Thoracic aorta (tissue), 2 donors: ENCODE data around the gene STRADB. TPM values are rescaled to one million over a fixed set of nuclear protein-coding genes. Genes with fewer than 3 reads are reported as not detected.
A peak's percentile ranks its signal among the peaks of the same experiment; 100 is the strongest.

Source experiments
- ATAC-seq: fragments of 150-250 bp; one replicate; pipeline ENCODE4 v1.8.0; 2017; ENCODE audit warnings: low read depth; ENCODE audit not compliant: insufficient number of reproducible peaks, low FRiP score
- DNase-seq: peaks from one replicate; pipeline ENCODE4 v3.0.0-alpha.2; 2020; ENCODE audit warnings: low spot score
- H3K27ac ChIP-seq, 2 donors: fragments of 200-600 bp; sonication (generic); 1 replicate in 1 of 2; 2 replicates in 1 of 2; pipeline ENCODE4 v1.5.1; 2016; ENCODE audit warnings: mild to moderate bottlenecking in 2 of 2, moderate library complexity in 2 of 2
- H3K27me3 ChIP-seq: fragments of 200-600 bp; sonication (generic); replicated peaks from 2 replicates; pipeline ENCODE4 v1.6.0; 2016; ENCODE audit warnings: mild to moderate bottlenecking; ENCODE audit not compliant: insufficient read depth
- H3K36me3 ChIP-seq: fragments of 200-600 bp; sonication (generic); one replicate; pipeline ENCODE4 v1.5.1; 2016
- H3K4me1 ChIP-seq, 2 donors: fragments of 200-600 bp; sonication (generic); 1 replicate in 1 of 2; 2 replicates in 1 of 2; pipeline versions ENCODE4 v1.5.1 to v1.6.0; 2016; ENCODE audit warnings: low read depth in 2 of 2, mild to moderate bottlenecking in 1 of 2; ENCODE audit not compliant: control insufficient read depth in 1 of 2
- H3K4me3 ChIP-seq: fragments of 200-600 bp; sonication (generic); 2 replicates; pipeline ENCODE4 v1.5.1; 2016; ENCODE audit warnings: mild to moderate bottlenecking
- H3K9me3 ChIP-seq: fragments of 200-600 bp; sonication (generic); 2 replicates; pipeline ENCODE4 v1.5.1; 2016
- CTCF ChIP-seq: fragments of 200-600 bp; sonication (generic); IDR thresholded peaks from one replicate; pipeline ENCODE4 v1.5.1; 2019; ENCODE audit warnings: antibody characterized with exemption
- total RNA-seq, 2 donors: library from RNA; depleted of rRNA; stranded (reverse); fragments of >200 nt; gene quantifications; one replicate each; pipeline versions ENCODE4 v1.1.0 to v1.2.3, GENCODE V29; 2016

STRADB gene
- 10 to 100 TPM in 1 of 2 donors, 1 to 10 TPM in 1; 8.7 to 13.8 TPM for total RNA-seq

GRCh38 chr2:201451292-201452057 is at the start of gene STRADB, which contains the start of gene TRAK2:
Gene STRADB (plus strand): TSS chr2:201451740. CDS start chr2:201454841, 3,101 bp downstream.
Gene TRAK2 (minus strand): TSS chr2:201451458. CDS start chr2:201420507, 30,951 bp downstream.
- Histone ChIP-seq H3K27ac (peak within 1 kb of the TSS; percentile 80 to 84), H3K4me1 (peaks cover 37 to 44% of the 10 kb centered on the region in 2 donors), H3K27me3 (no peaks in the 10 kb centered on the region), H3K9me3 (no peaks in the 10 kb centered on the region), H3K4me3 (peak within 1 kb of the TSS; percentile 87), H3K36me3 (no peaks in the 10 kb centered on the region)
- peak; percentile 43 for TF ChIP-seq CTCF
- ATAC-seq (peak; percentile 88), DNase-seq (peak; percentile 87)

- H3K4me1 ChIP-seq: peaks cover 19 to 47% of the 10 kb centered on the region in 2 donors
- H3K27me3 ChIP-seq: no peaks in the 10 kb centered on the region
- no peak overlapping the region for H3K27ac ChIP-seq
- H3K4me3 ChIP-seq: no peak overlapping the region
- DNase-seq (no peak), ATAC-seq (no peak)
- no peaks in the 10 kb centered on the region for H3K9me3 ChIP-seq
- no peak for TF ChIP-seq CTCF
- H3K36me3 ChIP-seq: peaks cover 3% of the 10 kb centered on the region
Measured at GRCh38 chr2:201401815-201402214, 49.7 kb upstream of the STRADB start.

- Histone ChIP-seq H3K9me3 (no peaks in the 10 kb centered on the region), H3K27me3 (no peaks in the 10 kb centered on the region), H3K4me1 (peaks cover 19 to 54% of the 10 kb centered on the region in 2 donors), H3K36me3 (peaks cover 3% of the 10 kb centered on the region), H3K27ac (peak overlapping the region; percentile 23 to 29), H3K4me3 (no peak overlapping the region)
- ATAC-seq: no peak
- DNase-seq: no peak
- no peak for TF ChIP-seq CTCF
Measured at GRCh38 chr2:201402651-201403562, 48.6 kb upstream of the STRADB start.

- Histone ChIP-seq H3K4me3 (no peak overlapping the region), H3K27ac (peak overlapping the region in 1 of 2 donors; percentile 23), H3K4me1 (peaks cover 19 to 58% of the 10 kb centered on the region in 2 donors), H3K36me3 (no peaks in the 10 kb centered on the region), H3K9me3 (no peaks in the 10 kb centered on the region), H3K27me3 (no peaks in the 10 kb centered on the region)
- no peak for TF ChIP-seq CTCF
- ATAC-seq (no peak), DNase-seq (no peak)
Measured at GRCh38 chr2:201403880-201404279, 47.7 kb upstream of the STRADB start.
